GM21619 (cell line): ENCODE results near the gene ADAM8.
A peak's percentile ranks its signal among the peaks of the same experiment; 100 is the strongest.

ENCODE experiments used
- ATAC-seq: cut with Tn5 transposase; IDR thresholded peaks from one replicate; pipeline ENCODE4 v1.9.1; 2021; ENCODE audit not compliant: unreplicated experiment

ADAM8 gene

GRCh38 chr10:133282846-133283390 lies 6.2 kb upstream of the ADAM8 start:
- no peak for ATAC-seq

- ATAC-seq, result no peak
These were observed 5.1 kb upstream of the ADAM8 start for GRCh38 chr10:133281628-133282372.

- ATAC-seq, result no peak
These were observed 4.4 kb upstream of the ADAM8 start for GRCh38 chr10:133281084-133281483.

GRCh38 chr10:133280391-133281059 lies 3.9 kb upstream of the ADAM8 start:
- ATAC-seq, result no peak

GRCh38 chr10:133279326-133280226 lies 2.9 kb upstream of the ADAM8 start:
- ATAC-seq, result no peak

- peak; percentile 40 for ATAC-seq
These were observed 2.1 kb upstream of the ADAM8 start for GRCh38 chr10:133278577-133279265.

- ATAC-seq, result no peak
These were observed 1.4 kb upstream of the ADAM8 start for GRCh38 chr10:133277993-133278576.

GRCh38 chr10:133277277-133277992 lies 767 bp upstream of the ADAM8 start:
- no peak for ATAC-seq

- ATAC-seq, result peak; percentile 0
These were observed 601 bp downstream of the ADAM8 start for GRCh38 chr10:133276100-133276434.

- peak; percentile 26 for ATAC-seq
These were observed 980 bp downstream of the ADAM8 start for GRCh38 chr10:133275684-133276092.

GRCh38 chr10:133274751-133275683 lies 1.7 kb downstream of the ADAM8 start:
- ATAC-seq, result peak; percentile 45

- ATAC-seq, result no peak
These were observed 3.0 kb downstream of the ADAM8 start for GRCh38 chr10:133273534-133274143.

GRCh38 chr10:133272964-133273420 lies 3.7 kb downstream of the ADAM8 start:
- no peak for ATAC-seq

- no peak for ATAC-seq
These were observed 4.2 kb downstream of the ADAM8 start for GRCh38 chr10:133272301-133272963.

GRCh38 chr10:133271521-133272300 lies 5.0 kb downstream of the ADAM8 start:
- ATAC-seq, result no peak

GRCh38 chr10:133270773-133271297 lies 5.8 kb downstream of the ADAM8 start:
- ATAC-seq, result no peak

GRCh38 chr10:133270204-133270603 lies 6.5 kb downstream of the ADAM8 start:
- ATAC-seq, result no peak
